A172 (cell line): ENCODE results near the gene LFNG. TPM values are rescaled to one million over a fixed set of nuclear protein-coding genes. Genes with fewer than 3 reads are reported as not detected.

Source experiments
- DNase-seq: peaks from one replicate; pipeline ENCODE4 v3.0.0-alpha.2; 2015; ENCODE audit warnings: low spot score
- total RNA-seq: library from RNA; depleted of rRNA; stranded (reverse); fragments of >200 nt; shearing (Covaris generic); gene quantifications from 2 replicates; pipeline ENCODE4 v1.2.3, GENCODE V29; 2014; rRNA removed

The LFNG gene, protein sequence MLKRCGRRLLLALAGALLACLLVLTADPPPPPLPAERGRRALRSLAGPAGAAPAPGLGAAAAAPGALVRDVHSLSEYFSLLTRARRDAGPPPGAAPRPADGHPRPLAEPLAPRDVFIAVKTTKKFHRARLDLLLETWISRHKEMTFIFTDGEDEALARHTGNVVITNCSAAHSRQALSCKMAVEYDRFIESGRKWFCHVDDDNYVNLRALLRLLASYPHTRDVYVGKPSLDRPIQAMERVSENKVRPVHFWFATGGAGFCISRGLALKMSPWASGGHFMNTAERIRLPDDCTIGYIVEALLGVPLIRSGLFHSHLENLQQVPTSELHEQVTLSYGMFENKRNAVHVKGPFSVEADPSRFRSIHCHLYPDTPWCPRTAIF
- total RNA-seq: 21.2 and 32.5 TPM in 2 replicates

DNA sequence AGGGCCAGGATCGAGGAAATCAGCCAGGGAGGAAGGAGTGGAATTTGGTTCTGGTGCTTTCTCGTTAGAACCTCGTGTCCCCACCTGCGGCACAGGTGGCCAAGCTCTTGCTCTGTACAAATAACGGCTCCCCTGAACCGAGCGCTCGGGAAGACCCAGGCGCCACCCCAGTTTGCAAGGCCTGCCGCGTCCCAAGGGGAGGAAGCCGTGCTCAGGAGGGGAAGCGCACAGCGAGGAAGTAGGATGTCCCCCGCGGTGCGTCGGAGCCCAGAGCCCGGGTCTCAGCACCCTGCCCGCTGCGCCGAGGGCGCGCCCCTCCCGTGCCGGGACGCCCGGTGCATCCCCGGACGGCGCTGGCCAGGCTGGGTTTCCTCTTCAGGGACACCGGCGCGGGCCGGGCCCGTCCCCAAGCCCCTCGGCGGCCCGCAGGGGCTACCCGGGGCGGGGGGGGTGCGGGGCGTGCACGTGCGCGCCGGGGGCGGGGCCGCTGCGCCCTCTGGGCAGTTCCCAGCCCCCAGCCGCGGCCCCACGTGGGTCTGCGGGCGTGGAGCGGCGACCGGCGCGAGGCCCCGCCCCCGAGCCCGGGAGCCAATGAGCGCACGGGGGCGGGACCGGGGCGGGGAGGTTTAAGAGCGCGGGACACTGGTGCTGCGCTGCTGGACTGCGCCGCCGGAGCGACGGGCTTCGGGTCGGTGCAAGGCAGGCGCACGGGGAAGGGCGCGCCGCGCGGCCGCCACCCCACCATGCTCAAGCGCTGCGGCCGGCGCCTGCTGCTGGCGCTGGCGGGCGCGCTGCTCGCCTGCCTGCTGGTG is at the start of gene LFNG:
Gene LFNG, plus strand, starts transcription at position 656 of the 812 bp plus-strand sequence. Its CDS starts 88 bp downstream, at position 744.
- peak; percentile 81 for DNase-seq

DNA sequence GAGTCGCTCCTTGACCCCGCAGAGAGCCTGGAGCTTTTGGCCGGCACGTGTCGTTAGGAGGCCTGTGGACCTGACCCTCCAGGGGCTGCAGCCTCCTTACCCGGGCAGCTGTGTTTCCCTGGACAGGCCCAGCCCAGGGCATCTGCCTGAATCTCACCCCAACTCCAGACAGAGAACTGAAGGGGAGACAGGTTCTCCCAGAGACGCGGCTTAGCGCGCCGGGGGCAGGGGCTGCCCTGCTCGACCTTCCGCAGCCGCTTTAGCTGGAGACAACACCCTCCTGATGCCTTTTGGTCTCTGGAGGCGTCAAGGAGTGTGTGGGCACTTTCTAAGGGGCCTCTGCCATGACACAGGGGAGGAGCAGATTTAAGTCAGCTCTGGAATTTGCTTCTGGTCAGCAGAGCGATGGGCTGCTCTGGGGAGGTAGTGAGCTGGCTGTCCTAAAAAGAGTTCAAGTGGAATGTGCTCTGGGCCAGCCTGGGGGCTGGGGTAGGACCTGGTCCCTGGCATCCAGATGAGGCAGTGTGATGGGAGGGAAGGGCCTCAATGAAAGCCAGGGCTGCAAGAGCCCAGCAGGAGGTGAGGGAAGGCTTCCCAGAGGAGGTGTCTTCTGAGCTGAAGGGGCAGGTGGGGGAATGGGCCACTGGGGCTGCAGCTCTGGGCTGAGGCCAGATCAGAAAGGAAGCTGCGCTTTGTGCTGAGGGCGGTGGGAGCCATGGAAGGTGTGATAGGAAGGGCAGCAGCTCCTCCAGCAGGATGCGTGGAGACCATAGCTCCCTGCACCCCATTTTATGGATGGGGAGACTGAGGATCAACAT is 49.2 kb upstream of the LFNG start:
- no peak for DNase-seq

DNA sequence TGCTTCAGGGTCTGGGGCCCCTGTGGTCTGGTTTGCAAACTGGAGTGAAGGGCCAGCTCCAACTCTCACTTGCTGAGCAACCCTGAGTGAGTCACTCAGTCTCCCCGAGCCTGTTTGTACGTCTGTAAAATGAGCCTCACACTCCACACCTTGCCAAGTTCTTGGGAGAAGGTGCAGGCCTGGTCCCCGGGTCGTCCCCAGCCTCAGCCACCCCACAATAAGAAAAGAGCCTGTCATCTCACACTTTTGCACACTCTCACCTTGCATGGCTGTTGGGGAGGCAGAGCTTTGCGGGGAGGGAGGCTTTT is 48.6 kb upstream of the LFNG start:
- DNase-seq: peak; percentile 60

DNA sequence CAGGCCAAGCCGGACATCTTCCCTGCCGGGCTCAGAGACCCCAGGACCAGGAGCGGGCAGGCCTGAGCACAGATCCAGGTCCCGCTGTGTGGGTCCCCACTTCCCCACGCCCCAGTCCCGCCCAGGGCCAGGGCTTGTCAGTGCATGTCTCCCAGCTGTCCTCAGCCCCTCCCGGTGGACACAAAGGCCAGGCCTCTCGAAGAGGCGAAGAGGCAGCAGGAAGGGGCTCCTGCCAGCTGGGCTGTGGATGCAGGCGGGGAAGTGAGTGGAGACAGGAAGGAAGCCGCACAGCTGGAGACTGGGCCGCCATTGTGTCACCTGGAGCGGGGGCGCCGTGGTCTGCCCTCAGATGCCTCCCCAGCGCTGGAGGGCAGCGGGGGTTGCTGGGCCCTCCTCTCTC is 48.2 kb upstream of the LFNG start:
- DNase-seq: peak; percentile 75

DNA sequence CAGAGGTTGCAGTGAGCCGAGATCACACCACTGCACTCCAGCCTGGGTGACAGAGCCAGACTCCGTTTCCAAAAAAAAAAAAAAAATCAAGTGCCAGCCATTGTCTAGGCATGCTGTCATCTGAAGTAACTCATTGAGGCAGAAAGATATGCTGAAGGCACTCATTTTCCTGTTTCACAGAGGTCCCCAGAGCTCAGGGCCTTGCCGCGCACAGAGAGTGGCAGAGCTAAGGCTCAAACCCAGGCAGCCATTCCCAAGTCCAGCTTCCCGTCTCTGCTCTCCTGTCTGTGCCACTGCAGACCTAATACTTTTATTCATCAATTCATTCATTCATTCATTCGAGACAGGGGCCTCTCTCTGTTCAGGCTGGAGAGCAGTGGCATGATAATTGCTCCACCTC is 46.8 kb upstream of the LFNG start:
- DNase-seq: no peak

DNA sequence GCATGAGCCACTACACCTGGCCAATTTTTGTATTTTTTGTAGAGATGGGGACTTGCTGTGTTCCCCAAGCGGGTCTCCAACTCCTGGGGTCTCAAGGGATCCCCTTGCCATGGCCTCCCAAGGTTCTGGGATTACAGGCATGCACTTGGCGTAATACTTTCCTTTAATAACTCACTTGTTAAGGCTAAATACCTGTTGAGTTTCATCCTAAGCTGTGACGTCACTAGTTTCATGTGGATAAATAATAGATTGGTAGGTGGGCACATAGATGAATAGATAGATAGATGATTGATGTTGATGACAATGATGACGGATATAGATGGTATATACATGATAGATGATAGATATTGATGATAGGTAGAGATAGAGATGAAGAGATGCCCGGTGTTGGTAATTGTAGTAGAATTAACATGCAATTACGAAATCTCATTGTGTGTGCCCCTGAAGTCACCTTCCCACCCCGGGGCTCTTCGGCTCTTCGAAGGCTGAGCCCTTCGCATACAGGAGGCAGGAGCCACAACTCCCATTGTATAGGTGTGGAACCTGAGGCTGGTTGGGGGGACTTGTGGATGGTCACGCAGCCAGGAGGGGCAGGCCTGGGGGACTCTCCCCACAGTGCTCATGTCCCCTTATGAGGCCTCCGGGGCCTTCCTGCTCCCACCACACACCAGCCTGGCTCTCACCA is 45.9 kb upstream of the LFNG start:
- DNase-seq: no peak

DNA sequence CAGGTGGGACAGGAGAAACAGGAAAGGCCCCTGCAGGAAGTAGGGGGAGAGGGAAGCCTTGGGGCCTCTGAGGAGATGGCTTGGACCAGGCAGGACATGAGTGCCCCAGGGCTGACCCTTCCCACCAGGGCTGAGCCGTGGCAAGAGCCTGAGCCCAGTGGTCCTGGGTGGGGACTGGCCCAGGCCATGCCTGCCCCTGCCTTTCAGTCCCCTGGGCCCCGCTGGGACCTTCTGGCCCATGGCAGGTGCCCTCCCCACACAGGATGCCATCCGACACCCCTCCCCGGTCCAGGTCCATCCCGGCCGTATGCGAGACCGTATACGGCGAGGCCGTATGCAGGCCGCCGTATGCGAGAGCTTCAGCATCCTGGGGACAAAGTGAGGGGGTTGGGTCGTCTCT is 45.4 kb upstream of the LFNG start:
- DNase-seq: no peak

DNA sequence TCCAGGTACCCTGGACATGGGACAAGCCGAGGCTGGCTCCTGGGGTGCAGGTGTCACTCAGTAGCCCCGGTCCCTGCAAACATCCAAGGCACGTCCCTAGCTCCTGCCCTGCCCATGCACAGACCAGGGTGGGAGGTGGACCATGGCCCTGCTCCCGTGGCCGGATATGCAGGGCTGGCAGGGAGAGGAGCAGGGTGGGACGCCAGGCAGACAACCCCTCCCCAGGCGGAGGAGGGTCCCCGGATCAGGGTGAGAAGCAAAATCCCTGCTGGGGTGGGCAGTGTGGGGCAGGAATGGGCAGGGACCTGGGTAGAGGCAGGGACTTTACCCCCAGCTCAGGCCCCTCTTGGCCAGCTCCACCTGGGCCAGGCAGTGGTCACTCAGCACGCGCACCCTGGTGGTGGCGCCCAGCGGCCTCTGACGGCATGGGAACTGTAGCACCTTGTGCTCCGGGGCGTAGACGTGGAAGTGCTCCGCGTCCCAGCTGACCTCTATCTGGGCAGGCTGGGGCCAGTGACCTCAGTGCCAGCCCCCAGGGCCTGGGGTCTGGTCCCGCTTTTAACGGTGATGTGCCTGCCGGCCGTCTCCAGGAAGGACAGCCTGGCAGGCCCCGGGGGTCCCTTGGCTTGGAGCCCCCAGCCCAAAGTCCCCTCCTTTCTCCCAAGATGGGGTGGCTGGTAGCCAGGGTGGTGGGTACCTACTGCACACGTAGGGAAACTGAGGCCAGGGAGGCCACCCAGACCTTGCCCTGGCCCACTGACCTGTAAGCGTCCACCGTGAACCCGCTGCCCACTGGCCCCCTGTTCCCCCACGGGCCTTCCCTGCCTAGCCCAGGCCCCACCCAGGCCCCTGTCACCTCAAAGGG is 44.5 kb upstream of the LFNG start:
- no peak for DNase-seq

DNA sequence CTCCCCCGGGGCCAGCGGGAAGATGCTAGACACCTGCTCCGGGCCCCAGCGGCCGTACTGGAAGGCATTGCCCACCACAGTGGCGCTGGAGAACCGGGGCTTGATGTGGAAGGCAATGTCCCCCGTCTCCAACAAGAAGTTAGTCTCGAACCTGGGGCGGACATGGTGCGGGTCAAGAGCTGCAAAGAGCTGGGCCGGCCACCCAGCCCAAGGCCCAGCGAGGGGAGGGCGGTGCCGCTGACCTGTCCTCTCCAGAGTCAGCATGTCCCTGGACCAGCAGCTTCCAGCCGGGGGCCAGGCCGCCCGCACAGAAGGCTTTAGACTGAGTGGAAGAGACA is 43.9 kb upstream of the LFNG start:
- no peak for DNase-seq

DNA sequence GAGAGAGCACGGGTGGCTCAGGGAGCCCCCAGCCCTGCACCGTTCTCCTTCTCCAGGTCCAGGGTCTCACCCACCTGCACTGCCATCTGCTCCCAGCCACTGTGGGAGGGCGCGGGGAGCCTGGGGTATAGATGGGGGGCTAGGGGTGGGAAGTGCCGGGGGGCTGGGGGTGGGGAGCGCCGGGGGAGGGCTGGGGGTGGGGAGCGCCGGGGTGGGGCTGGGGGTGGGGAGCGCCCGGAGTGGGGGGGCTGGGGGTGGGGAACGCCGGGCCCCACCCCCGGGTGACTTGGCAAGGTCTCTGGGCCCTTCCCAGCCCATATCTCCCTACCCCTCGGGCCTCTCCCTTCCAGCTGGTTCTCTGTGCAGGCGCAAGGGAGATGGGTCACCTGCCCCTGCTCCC is 43.3 kb upstream of the LFNG start, which contains the start of gene GRIFIN:
Gene GRIFIN, minus strand, starts transcription at position 101 of the 400 bp plus-strand sequence. Its CDS starts 15 bp downstream, at position 86.
- DNase-seq: no peak

DNA sequence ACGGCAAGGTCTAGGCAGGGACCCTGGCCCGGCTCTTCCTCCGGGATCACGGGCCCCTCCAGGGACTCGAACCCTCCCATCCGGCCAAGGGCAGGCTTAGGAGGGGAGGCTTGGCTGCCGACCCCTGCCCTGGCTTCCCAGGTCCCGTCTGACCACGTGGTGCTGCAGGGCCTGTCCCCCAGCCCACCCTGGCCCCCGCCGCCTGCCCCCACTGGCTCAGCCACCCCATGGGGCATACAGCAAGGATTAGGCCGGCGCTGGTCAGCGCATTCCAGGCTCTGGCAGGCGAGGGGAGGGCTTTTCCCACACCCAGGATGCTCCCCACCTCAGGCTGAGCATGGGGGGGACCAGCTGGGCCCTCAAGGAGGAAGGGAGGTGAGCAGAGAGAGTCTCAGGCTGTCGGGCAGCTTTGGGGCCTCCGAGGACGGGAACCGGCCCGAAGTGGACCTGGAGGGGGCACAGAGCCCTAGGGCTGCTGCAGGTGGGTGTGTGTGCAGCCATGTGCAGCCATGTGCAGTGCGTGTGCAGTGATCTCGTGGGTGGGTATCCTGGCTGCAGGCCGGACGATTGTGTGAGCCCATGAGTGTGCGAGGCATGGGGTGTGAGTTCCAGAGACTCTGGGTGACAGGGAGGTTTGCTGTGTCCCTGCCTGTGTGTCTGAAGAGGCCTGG is 42.7 kb upstream of the LFNG start:
- DNase-seq: no peak

DNA sequence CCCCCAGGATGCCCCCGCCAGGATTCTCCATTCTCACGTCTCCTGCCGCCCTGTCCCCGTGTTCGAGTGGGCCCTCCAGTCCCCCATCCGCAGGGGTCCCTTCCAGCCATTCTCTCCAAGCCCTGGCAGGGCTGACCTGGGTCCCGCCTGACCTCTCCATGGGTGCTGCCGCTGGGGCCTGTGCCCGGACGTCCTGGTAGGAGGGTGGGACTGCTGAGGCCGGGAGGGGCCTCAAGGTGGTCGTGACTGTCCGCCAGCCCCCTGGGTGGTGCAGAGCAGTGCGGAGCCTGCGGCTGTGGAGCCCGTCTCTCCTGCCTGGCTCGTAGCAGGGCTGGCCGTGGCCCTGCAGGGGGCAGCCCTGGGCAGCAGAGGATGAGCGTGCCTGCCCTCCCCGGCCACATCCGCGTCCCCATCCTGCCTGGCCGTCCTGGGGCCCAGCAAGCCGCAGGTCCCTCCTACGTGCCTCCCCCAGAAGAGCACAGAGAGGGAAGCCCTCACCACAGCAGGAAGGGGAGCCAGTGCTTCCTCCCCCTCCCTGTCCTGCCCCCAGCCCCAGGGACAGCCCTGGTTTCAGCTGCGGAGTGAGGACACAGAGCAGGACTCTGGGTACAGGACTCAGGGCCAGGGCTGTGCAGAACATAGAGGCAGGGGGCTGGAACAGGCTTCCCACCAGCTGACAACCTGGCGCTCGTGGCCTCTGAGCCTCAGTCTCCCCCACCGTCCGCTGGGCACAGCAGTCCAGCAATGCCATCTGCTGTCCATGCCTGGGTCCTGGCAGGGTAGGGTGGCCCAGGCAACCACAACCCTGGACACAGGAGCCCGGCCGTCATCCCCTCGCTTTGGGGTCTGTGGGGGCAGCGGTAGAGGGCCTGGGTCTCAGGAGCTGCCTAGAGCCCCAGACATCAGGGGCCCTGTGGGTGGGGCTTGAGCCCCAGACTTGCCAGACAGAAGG is 41.9 kb upstream of the LFNG start:
- peak; percentile 71 for DNase-seq

DNA sequence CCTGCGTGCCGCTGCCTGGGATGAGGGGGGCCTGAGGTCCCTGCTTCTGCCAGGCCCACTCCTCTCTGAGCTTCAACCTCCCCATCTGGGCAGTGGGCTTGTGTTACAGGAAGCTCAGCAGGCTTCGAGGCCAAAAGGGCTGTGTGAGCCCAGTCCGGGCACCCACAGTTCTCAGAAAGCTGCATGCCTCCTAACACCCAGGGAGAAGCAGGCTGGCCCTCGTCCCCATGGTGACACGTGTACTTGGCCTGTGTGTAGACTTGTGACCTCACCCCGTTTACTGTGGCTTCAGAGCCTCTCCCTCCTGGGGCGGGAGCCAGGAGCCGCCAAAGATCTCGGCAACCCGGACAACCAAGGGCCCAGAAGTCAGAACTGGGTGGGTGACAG is 41.2 kb upstream of the LFNG start:
- peak; percentile 87 for DNase-seq

DNA sequence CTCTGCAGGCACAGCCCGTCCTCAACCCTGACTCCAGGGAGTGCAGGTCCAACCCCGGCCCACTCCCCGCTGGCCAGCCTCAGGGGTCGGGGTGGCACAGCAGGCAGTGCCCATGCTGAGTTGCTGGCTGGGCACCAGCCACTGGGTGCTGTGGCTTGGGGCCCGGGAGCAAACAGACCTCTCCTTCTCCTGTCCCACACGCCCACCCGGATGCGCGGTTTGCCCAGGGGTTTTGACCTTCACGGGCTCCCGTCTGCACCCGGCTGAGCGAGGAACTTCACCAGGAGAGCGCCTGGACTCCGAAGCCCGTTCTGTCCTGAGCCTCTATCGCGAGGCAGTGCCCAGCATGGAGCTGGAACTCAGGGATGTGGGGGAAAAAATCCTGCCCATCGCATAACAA is 40.8 kb upstream of the LFNG start:
- peak; percentile 70 for DNase-seq

DNA sequence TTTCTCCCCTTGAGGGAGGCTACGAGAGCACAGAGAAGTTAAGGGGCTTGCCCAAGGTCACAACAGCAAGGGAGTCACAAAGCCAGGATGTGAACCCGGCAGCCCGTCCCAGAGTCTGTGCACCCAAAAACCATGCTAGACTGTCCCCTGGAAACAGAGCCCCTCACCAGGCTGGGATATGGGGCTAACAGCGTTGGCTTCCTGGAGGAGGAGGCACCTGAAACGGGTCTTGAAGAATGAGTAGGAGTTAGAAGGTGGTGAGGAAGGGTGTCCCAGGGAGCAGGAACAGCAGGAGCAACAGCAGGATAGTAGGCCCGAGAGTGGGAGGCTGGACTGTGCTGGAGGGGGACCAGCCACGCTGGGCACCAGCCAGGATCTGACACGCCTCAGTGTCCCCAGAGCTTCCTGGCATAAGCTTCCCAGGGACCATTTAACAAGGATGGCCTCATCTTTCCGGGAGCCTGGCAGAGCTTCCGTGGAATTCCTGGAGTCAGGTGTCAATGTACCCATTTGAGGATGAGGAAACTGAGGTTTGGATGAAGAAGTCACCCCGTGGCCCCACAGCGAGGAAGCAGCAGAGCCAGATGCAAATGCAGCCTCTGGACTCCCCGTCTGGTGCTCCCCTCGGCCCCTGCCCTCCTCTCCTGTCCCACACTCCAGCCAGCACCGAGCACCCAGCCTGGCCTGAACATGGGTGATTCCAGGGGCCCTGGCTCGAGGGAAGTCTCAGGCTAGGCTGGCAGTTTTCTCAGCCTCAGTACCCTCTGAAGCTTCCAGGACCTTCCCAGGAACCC is 40.1 kb upstream of the LFNG start:
- DNase-seq: no peak

DNA sequence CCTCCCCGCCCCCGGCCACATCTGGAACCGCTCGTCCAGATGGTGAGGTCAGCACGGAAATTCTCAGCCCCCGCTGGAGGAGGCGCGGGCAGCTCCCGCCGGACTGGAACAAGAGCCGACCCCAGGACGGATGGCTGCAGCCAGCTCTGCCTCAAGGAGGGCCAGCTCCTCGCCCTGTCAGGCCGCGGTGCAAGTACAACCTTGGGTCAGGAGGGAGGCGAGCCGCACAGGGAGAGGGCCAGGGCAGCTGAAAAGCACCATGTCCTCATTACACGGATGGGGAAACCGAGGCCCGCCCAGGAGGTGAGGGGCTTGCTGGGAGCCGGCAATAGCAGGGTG is 39.5 kb upstream of the LFNG start:
- no peak for DNase-seq

DNA sequence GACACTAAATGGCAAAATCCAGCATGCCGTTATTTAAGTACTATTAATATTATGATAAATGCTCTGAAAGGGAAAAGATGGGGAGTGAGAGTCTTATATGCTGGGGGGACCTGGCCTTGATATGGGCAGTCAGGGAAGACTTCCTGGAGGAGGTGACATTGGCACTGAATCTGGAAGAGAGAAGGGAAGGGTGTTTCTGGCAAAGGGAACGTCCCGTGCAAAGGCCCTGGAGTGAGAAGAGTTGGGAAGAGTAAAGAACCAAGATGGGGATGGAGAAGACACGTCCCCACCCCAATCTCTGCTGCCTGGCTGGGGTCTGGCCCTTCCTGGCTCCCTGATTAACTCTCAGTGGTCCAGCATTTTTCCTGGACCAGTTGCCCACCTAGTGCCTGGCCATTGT is 38.4 kb upstream of the LFNG start:
- no peak for DNase-seq

DNA sequence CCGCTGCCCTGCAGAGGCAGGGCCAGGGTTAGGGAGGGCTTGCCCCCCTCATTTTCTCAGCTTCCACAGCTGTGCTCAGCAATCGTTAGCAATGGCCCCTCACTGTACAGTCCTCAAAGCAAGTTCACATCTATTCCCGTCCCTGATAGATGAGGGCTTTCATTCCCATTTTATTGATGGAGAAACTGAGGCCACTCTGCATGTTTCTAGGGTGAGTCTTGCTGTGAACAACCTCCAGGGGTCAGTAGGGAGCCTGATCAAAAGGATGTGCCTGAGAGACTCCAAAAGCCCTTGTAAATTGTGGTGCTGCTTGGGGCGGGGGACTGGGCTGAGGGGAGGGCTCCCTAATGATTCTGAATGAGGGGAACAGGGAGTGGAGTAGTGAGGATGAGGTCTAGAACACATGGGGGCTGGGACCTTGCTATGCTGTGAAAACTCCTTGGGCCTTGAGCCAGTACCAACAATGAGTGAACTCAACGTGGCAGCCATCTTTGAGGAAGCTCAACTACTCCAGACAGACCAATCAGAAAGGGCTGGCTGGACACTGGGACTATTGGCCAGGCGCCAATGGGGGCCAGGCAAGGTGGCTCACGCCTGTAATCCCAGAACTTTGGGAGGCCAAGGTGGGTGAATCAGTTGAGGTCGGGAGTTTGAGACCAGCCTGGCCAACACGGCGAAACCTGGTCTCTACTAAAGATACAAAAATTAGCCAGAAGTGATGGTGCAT is 36.7 kb upstream of the LFNG start:
- DNase-seq: peak; percentile 34
